Right lobe of liver (tissue), 4 donors: Measurements from ENCODE around the gene PREX1.

Experiments used
- CTCF ChIP-seq, 4 donors: fragments of 200-600 bp in 3 of 4; fragments of 450-650 bp in 1 of 4; IDR thresholded peaks; one replicate each; pipeline versions ENCODE4 v1.5.1 to v1.8.0; 2016 to 2022; ENCODE audit warnings: antibody characterized with exemption in 4 of 4, mild to moderate bottlenecking in 2 of 4
- POLR2A ChIP-seq: fragments of 450-650 bp; IDR thresholded peaks from one replicate; pipeline ENCODE4 v1.6.1; 2017; ENCODE audit warnings: antibody characterized with exemption, mild to moderate bottlenecking
- donor health status: DM: no; HTN: no; CAD: no.
- donor health status: DM: no; HTN: no; CAD: no.
- donor health status: DM: no; HTN: yes; CAD: no.

DNA sequence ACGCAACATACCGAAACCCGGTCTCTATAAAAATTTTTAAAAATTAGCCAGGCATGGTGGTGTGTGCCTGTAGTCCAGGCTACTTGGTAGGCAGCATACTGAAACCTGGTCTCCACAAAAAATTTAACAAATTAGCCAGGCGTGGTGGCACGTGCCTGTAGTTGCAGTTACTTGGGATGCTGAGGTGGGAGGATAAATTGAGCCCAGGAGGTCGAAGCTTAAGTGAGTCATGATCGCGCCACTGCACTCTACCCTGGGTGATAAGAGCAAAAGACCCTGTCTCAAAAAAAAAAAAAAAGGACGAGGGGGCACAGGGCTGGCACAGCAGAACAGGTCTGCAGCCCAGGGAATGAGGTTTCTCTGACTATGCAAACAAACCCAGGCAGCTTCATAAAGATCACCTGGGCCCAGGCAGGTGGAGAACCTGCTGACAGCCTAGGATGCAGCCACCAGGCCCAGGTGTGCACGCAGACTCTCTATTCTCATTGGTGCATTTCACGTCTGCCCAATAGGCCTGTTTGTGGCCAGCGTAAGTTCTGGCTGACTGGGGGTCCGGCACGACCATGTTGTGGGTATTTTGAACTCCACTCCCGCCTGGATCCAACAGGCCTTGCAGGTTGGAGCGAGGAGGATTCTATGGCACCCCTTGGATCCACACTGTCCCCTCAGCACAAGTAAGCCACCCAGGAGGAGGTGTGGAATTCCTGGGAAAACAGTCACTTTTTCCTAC lies 204.5 kb downstream of the PREX1 start:
- TF ChIP-seq POLR2A = no peak
- no peak for TF ChIP-seq CTCF (IDR thresholded peaks at IDR 0.05)
